Measurements from ENCODE around the gene SLF1.

GRCh38 chr5:94660506-94660905 lies 42.0 kb downstream of the SLF1 start:
- TF ChIP-seq CTCF (IDR thresholded peaks at IDR 0.05) (no peak), RAD21 (conservative IDR thresholded peaks at IDR 0.05 in 1 of 2, IDR thresholded peaks at IDR 0.05 in 1 of 2) (no peak), MAFK (IDR thresholded peaks at IDR 0.05; ENCODE audit: partially characterized antibody) (no peak), E2F6 (IDR thresholded peaks at IDR 0.05; ENCODE audit: borderline replicate concordance, low read depth) (no peak), BCL3 (IDR thresholded peaks at IDR 0.05) (no peak), EP300 (IDR thresholded peaks at IDR 0.05) (no peak), MAX (IDR thresholded peaks at IDR 0.05) (no peak), RCOR1 (IDR thresholded peaks at IDR 0.05; ENCODE audit: low read depth, low read length) (no peak), ZSCAN20 (CRISPR knock-in tag; IDR thresholded peaks at IDR 0.05) (no peak), CEBPB (IDR thresholded peaks at IDR 0.05) (no peak), JUN (IDR thresholded peaks at IDR 0.05) (no peak)
